ENCODE data around the gene PDE4B.

Gene PDE4B

DNA sequence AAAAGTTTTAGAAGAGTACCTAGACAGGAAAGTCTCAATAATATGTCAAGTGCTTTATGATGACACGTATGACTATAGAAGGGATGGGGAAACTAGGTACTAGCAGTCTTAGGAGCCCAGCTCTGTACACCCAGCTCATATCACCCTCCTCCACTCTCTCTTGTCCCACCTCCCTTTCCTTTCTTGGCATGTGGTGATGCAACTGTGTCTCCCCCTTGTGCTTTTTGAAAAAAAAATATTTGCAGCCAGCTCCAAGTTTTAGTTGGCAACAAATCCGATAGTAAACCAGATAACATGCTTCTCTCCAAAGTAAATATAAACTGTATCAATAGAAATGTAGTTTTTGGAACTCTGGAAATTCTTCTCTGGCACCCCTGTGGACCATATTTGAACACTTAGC is 280.7 kb downstream of the PDE4B start:
- TF ChIP-seq, protein P1, sequence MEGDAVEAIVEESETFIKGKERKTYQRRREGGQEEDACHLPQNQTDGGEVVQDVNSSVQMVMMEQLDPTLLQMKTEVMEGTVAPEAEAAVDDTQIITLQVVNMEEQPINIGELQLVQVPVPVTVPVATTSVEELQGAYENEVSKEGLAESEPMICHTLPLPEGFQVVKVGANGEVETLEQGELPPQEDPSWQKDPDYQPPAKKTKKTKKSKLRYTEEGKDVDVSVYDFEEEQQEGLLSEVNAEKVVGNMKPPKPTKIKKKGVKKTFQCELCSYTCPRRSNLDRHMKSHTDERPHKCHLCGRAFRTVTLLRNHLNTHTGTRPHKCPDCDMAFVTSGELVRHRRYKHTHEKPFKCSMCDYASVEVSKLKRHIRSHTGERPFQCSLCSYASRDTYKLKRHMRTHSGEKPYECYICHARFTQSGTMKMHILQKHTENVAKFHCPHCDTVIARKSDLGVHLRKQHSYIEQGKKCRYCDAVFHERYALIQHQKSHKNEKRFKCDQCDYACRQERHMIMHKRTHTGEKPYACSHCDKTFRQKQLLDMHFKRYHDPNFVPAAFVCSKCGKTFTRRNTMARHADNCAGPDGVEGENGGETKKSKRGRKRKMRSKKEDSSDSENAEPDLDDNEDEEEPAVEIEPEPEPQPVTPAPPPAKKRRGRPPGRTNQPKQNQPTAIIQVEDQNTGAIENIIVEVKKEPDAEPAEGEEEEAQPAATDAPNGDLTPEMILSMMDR (IDR thresholded peaks at IDR 0.05; ENCODE audit: insufficient read depth, low read length, poor library complexity, severe bottlenecking) = no peak
- DNase-seq (ENCODE audit: extremely low read depth, insufficient read length) = no peak
- Histone ChIP-seq H3K27me3 (replicated peaks; ENCODE audit: control insufficient read depth, insufficient read depth, low read length) (no peaks in the 10 kb centered on the region), H3K36me3 (ENCODE audit: control insufficient read depth, insufficient read depth, low read length) (no peaks in the 10 kb centered on the region), H3K4me3 (replicated peaks; ENCODE audit: low read depth, low read length) (no peak overlapping the region)

DNA sequence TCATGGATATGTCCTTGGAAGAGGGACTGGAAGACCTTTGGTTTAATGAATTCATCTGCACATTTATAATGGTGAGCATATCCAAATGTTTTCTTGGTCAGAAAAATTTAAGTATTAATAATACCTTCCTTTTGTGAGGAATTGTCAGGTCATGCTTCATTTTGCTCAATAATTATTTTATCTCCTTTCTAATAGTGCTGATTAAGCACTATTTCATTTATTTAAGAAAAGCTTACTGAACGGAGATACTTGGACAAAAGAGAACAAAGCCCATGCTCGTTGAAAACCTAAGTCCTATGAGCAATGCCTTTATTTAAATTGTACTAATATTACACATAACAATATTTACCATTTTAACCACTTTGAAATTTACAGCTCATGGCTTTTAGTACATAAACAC is 281.5 kb downstream of the PDE4B start:
- no peak for DNase-seq (ENCODE audit: extremely low read depth, insufficient read length)
- TF ChIP-seq, protein P1 (IDR thresholded peaks at IDR 0.05; ENCODE audit: insufficient read depth, low read length, poor library complexity, severe bottlenecking) = no peak
- Histone ChIP-seq H3K36me3 (ENCODE audit: control insufficient read depth, insufficient read depth, low read length) (no peaks in the 10 kb centered on the region), H3K4me3 (replicated peaks; ENCODE audit: low read depth, low read length) (no peak overlapping the region), H3K27me3 (replicated peaks; ENCODE audit: control insufficient read depth, insufficient read depth, low read length) (no peaks in the 10 kb centered on the region)

DNA sequence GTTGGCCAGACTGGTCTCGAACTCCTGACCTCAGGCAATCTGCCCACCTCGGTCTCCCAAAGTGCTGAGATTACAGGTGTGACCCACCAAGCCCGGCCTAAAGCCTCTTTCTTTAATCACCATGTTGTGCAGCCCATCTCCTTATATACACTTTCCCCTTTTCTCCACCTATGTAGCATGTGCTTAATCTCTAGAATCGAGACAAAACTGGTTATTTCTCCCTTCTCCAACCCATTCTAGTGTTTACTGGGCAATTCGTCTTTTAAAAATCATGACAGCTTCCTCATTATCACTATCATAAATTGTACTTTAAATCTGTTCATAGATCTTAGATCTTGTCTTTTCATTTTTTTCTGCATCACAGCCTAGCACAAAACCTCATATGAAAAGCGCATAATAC is 285.7 kb downstream of the PDE4B start:
- Histone ChIP-seq H3K4me3 (replicated peaks; ENCODE audit: low read depth, low read length) (no peak overlapping the region), H3K36me3 (ENCODE audit: control insufficient read depth, insufficient read depth, low read length) (no peaks in the 10 kb centered on the region), H3K27me3 (replicated peaks; ENCODE audit: control insufficient read depth, insufficient read depth, low read length) (no peaks in the 10 kb centered on the region)
- no peak for DNase-seq (ENCODE audit: extremely low read depth, insufficient read length)
- TF ChIP-seq, protein P1 (IDR thresholded peaks at IDR 0.05; ENCODE audit: insufficient read depth, low read length, poor library complexity, severe bottlenecking) = no peak

DNA sequence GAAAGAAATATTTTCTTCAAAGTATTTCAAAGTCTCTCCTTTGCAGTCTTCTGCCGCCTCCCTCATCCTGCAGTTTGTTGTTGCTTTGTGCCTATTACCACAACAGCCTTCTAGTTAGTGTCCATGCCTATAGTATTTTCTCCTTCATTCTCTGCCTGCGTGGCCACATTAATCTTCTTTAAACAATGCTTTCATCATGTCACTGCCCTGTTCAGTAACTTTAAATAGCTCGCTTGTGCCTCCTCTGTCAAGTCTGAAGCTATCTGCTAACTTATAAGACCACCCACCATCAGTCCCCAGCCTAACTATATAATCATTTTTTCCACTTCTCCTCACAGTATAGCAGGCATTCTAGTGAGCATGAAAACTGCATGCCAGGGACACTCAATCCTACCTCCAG is 290.3 kb downstream of the PDE4B start:
- TF ChIP-seq, protein P1 (IDR thresholded peaks at IDR 0.05; ENCODE audit: insufficient read depth, low read length, poor library complexity, severe bottlenecking) = no peak
- H3K4me3 ChIP-seq (replicated peaks; ENCODE audit: low read depth, low read length) = no peak overlapping the region
- no peaks in the 10 kb centered on the region for H3K36me3 ChIP-seq (ENCODE audit: control insufficient read depth, insufficient read depth, low read length)
- DNase-seq (ENCODE audit: extremely low read depth, insufficient read length) = no peak
- no peaks in the 10 kb centered on the region for H3K27me3 ChIP-seq (replicated peaks; ENCODE audit: control insufficient read depth, insufficient read depth, low read length)

DNA sequence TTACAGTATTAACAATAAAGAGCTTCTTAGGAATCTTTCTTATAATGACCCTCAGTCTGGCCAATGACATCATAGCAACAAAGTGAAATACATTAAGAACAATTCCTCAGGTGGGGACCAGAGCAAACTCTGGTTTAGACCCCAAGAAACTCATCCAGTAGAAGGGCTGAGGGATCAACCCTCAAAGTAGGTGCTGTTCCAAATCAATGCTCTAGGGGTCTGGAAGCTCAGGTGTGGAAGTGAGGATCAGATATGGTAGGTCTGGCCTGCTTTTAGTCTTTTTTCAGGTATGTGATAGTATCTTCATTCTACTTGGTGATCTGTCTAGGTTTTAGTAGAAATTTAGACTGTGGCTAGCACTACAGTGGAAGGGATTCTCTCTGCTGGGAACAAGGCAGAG is 291.7 kb downstream of the PDE4B start:
- Histone ChIP-seq H3K4me3 (replicated peaks; ENCODE audit: low read depth, low read length) (no peak overlapping the region), H3K36me3 (ENCODE audit: control insufficient read depth, insufficient read depth, low read length) (no peaks in the 10 kb centered on the region), H3K27me3 (replicated peaks; ENCODE audit: control insufficient read depth, insufficient read depth, low read length) (no peaks in the 10 kb centered on the region)
- TF ChIP-seq, protein P1 (IDR thresholded peaks at IDR 0.05; ENCODE audit: insufficient read depth, low read length, poor library complexity, severe bottlenecking) = no peak
- no peak for DNase-seq (ENCODE audit: extremely low read depth, insufficient read length)

DNA sequence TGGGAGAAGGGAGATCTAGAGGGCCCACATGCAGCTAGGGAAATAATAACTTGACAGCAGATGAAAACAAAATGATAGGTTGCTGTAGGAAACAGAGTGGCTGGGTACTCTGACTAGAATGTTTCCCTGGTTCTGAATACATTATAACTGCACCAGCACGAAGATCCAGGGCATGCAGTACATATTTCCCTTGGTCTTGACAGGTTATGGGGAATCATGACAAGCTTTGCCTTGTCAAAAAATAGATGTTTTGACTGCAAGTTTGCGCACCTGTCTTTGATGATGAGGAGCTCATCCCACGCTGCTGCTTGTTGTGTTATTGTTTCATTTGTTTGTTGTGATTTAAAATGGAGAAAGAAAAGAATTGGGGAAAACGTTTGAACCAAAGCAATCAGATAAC is 292.9 kb downstream of the PDE4B start:
- Histone ChIP-seq H3K4me3 (replicated peaks; ENCODE audit: low read depth, low read length) (no peak overlapping the region), H3K36me3 (ENCODE audit: control insufficient read depth, insufficient read depth, low read length) (no peaks in the 10 kb centered on the region), H3K27me3 (replicated peaks; ENCODE audit: control insufficient read depth, insufficient read depth, low read length) (no peaks in the 10 kb centered on the region)
- DNase-seq (ENCODE audit: extremely low read depth, insufficient read length) = no peak
- TF ChIP-seq, protein P1 (IDR thresholded peaks at IDR 0.05; ENCODE audit: insufficient read depth, low read length, poor library complexity, severe bottlenecking) = no peak
